Peyer's patch (tissue), 4 donors: ENCODE results near the gene EYS.

Source experiments
- CTCF ChIP-seq, 6 experiments: fragments of 450-650 bp in 4 of 6; fragments of 200-600 bp in 2 of 6; sonication (generic) in 1 of 6; IDR thresholded peaks; one replicate each; pipeline ENCODE4 v1.5.1; 2017 to 2019; ENCODE audit warnings: antibody characterized with exemption in 6 of 6, mild to moderate bottlenecking in 3 of 6, moderate library complexity in 1 of 6
- POLR2A ChIP-seq, 2 donors: fragments of 450-650 bp; IDR thresholded peaks; one replicate each; pipeline ENCODE4 v1.5.1; 2017; ENCODE audit warnings: antibody characterized with exemption in 2 of 2, mild to moderate bottlenecking in 2 of 2, moderate library complexity in 2 of 2

DNA sequence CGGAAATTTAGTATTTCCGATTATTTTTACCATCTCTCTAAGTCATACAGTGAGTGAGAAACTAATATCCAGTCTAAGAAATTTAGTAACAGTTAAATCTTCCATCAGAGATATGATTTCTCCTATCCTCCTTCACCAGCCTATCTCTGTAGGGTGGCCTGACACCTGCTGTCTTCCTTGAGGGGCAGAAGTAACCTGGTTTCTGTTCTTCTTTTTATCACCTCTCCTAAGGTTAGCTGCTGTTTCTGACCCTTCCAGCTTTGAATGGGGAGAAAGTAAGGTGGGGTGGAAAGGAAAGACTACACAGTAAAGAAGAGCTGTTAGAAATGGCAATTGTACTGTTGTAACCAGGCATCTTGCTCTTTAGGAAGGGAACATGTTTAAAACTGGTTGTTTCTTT, 1623.8 kb downstream of the EYS start:
- TF ChIP-seq CTCF (IDR thresholded peaks at IDR 0.05): no peak
- TF ChIP-seq POLR2A (IDR thresholded peaks at IDR 0.05): no peak
